ENCODE data around the gene B4GALNT1.

B4GALNT1 gene

GRCh38 chr12:57625261-57626032 is 7.6 kb downstream of the B4GALNT1 start:
- 85 to 87% methylated on average over 5 to 8 of the region's 12 CpGs for WGBS, 2 experiments (ENCODE audit: insufficient coverage in 2 of 2)
- no peak overlapping the region for H3K27ac ChIP-seq (ENCODE audit: low read depth, low read length, severe bottlenecking)
- H3K4me3 ChIP-seq (ENCODE audit: extremely low read depth, insufficient read depth, low read length, poor library complexity, severe bottlenecking) = no peak overlapping the region
- H3K4me1 ChIP-seq (ENCODE audit: control insufficient read depth, insufficient read depth, low read length, poor library complexity, severe bottlenecking) = no peaks in the 10 kb centered on the region
- H3K9me3 ChIP-seq (ENCODE audit: control insufficient read depth, low read length) = no peaks in the 10 kb centered on the region
- no peaks in the 10 kb centered on the region for H3K36me3 ChIP-seq (ENCODE audit: control insufficient read depth, insufficient read depth, low read length)

- Histone ChIP-seq H3K27ac (ENCODE audit: low read depth, low read length, severe bottlenecking) (no peak overlapping the region), H3K36me3 (ENCODE audit: control insufficient read depth, insufficient read depth, low read length) (no peaks in the 10 kb centered on the region), H3K4me3 (ENCODE audit: extremely low read depth, insufficient read depth, low read length, poor library complexity, severe bottlenecking) (no peak overlapping the region), H3K4me1 (ENCODE audit: control insufficient read depth, insufficient read depth, low read length, poor library complexity, severe bottlenecking) (no peaks in the 10 kb centered on the region), H3K9me3 (ENCODE audit: control insufficient read depth, low read length) (no peaks in the 10 kb centered on the region)
- 88 to 89% methylated on average over 3 to 6 of the region's 8 CpGs for WGBS, 2 experiments (ENCODE audit: insufficient coverage in 2 of 2)
These were observed 8.4 kb downstream of the B4GALNT1 start for GRCh38 chr12:57624441-57625220.

- H3K4me3 ChIP-seq (ENCODE audit: extremely low read depth, insufficient read depth, low read length, poor library complexity, severe bottlenecking) = no peak overlapping the region
- no peak overlapping the region for H3K27ac ChIP-seq (ENCODE audit: low read depth, low read length, severe bottlenecking)
- no peaks in the 10 kb centered on the region for H3K9me3 ChIP-seq (ENCODE audit: control insufficient read depth, low read length)
- no peaks in the 10 kb centered on the region for H3K36me3 ChIP-seq (ENCODE audit: control insufficient read depth, insufficient read depth, low read length)
- 69 to 85% methylated on average over 4 to 5 of the region's 5 CpGs for WGBS, 2 experiments (ENCODE audit: insufficient coverage in 2 of 2)
- no peaks in the 10 kb centered on the region for H3K4me1 ChIP-seq (ENCODE audit: control insufficient read depth, insufficient read depth, low read length, poor library complexity, severe bottlenecking)
These were observed 9.1 kb downstream of the B4GALNT1 start for GRCh38 chr12:57623811-57624390.

- Histone ChIP-seq H3K9me3 (ENCODE audit: control insufficient read depth, low read length) (no peaks in the 10 kb centered on the region), H3K4me1 (ENCODE audit: control insufficient read depth, insufficient read depth, low read length, poor library complexity, severe bottlenecking) (no peaks in the 10 kb centered on the region), H3K27ac (ENCODE audit: low read depth, low read length, severe bottlenecking) (no peak overlapping the region), H3K36me3 (ENCODE audit: control insufficient read depth, insufficient read depth, low read length) (no peaks in the 10 kb centered on the region), H3K4me3 (ENCODE audit: extremely low read depth, insufficient read depth, low read length, poor library complexity, severe bottlenecking) (no peak overlapping the region)
- WGBS, 2 experiments (ENCODE audit: insufficient coverage in 2 of 2) = 75 to 83% methylated on average over 1 to 2 of the region's 2 CpGs
These were observed 9.6 kb downstream of the B4GALNT1 start for GRCh38 chr12:57623385-57623784.

GRCh38 chr12:57622293-57623245 is 10.4 kb downstream of the B4GALNT1 start:
- Histone ChIP-seq H3K27ac (ENCODE audit: low read depth, low read length, severe bottlenecking) (no peak overlapping the region), H3K9me3 (ENCODE audit: control insufficient read depth, low read length) (no peaks in the 10 kb centered on the region), H3K4me1 (ENCODE audit: control insufficient read depth, insufficient read depth, low read length, poor library complexity, severe bottlenecking) (no peaks in the 10 kb centered on the region), H3K4me3 (ENCODE audit: extremely low read depth, insufficient read depth, low read length, poor library complexity, severe bottlenecking) (no peak overlapping the region), H3K36me3 (ENCODE audit: control insufficient read depth, insufficient read depth, low read length) (peaks cover under 1% of the 10 kb centered on the region)
- 81 to 90% methylated on average over 6 to 7 of the region's 9 CpGs for WGBS, 2 experiments (ENCODE audit: insufficient coverage in 2 of 2)

- peak overlapping the region; percentile 8 for H3K4me3 ChIP-seq (ENCODE audit: extremely low read depth, insufficient read depth, low read length, poor library complexity, severe bottlenecking)
- peaks cover 7% of the 10 kb centered on the region for H3K36me3 ChIP-seq (ENCODE audit: control insufficient read depth, insufficient read depth, low read length)
- H3K27ac ChIP-seq (ENCODE audit: low read depth, low read length, severe bottlenecking) = no peak overlapping the region
- no peaks in the 10 kb centered on the region for H3K9me3 ChIP-seq (ENCODE audit: control insufficient read depth, low read length)
- WGBS, 2 experiments (ENCODE audit: insufficient coverage in 2 of 2) = 3 to 5% methylated on average over 24 to 47 of the region's 49 CpGs
- H3K4me1 ChIP-seq (ENCODE audit: control insufficient read depth, insufficient read depth, low read length, poor library complexity, severe bottlenecking) = no peaks in the 10 kb centered on the region
These were observed 11.3 kb downstream of the B4GALNT1 start for GRCh38 chr12:57621497-57622292.

GRCh38 chr12:57620936-57621496 is 12.0 kb downstream of the B4GALNT1 start:
- Histone ChIP-seq H3K4me1 (ENCODE audit: control insufficient read depth, insufficient read depth, low read length, poor library complexity, severe bottlenecking) (no peaks in the 10 kb centered on the region), H3K36me3 (ENCODE audit: control insufficient read depth, insufficient read depth, low read length) (peaks cover 13% of the 10 kb centered on the region), H3K27ac (ENCODE audit: low read depth, low read length, severe bottlenecking) (no peak overlapping the region), H3K4me3 (ENCODE audit: extremely low read depth, insufficient read depth, low read length, poor library complexity, severe bottlenecking) (peak overlapping the region; percentile 5), H3K9me3 (ENCODE audit: control insufficient read depth, low read length) (no peaks in the 10 kb centered on the region)
- WGBS, 2 experiments (ENCODE audit: insufficient coverage in 2 of 2) = 3% methylated on average over 33 to 34 of the region's 42 CpGs

- WGBS, 2 experiments (ENCODE audit: insufficient coverage in 2 of 2) = 15 to 19% methylated on average over 11 to 13 of the region's 13 CpGs
- Histone ChIP-seq H3K4me1 (ENCODE audit: control insufficient read depth, insufficient read depth, low read length, poor library complexity, severe bottlenecking) (no peaks in the 10 kb centered on the region), H3K27ac (ENCODE audit: low read depth, low read length, severe bottlenecking) (no peak overlapping the region), H3K4me3 (ENCODE audit: extremely low read depth, insufficient read depth, low read length, poor library complexity, severe bottlenecking) (no peak overlapping the region), H3K36me3 (ENCODE audit: control insufficient read depth, insufficient read depth, low read length) (peaks cover 18% of the 10 kb centered on the region), H3K9me3 (ENCODE audit: control insufficient read depth, low read length) (no peaks in the 10 kb centered on the region)
These were observed 12.6 kb downstream of the B4GALNT1 start for GRCh38 chr12:57620245-57620935.
